Skeletal muscle tissue (tissue), 4 donors: ENCODE results near the gene TGM4. TPM values are rescaled to one million over a fixed set of nuclear protein-coding genes. Genes with fewer than 3 reads are reported as not detected.

Experiments
- H3K27ac ChIP-seq: one replicate; pipeline ENCODE4 v1.7.0; 2013; ENCODE audit warnings: mild to moderate bottlenecking, low read depth, low read length, inconsistent platforms
- H3K27me3 ChIP-seq, 3 donors: one replicate each; pipeline ENCODE4 v1.7.0; 2013; ENCODE audit warnings: low read length in 3 of 3; ENCODE audit not compliant: control insufficient read depth in 3 of 3, insufficient read depth in 3 of 3
- H3K36me3 ChIP-seq, 3 donors: one replicate each; pipeline ENCODE4 v1.7.0; 2013; ENCODE audit warnings: low read length in 3 of 3; ENCODE audit not compliant: control insufficient read depth in 3 of 3, insufficient read depth in 3 of 3
- H3K4me1 ChIP-seq, 3 donors: one replicate each; pipeline ENCODE4 v1.7.0; 2013; ENCODE audit warnings: low read length in 3 of 3, mild to moderate bottlenecking in 3 of 3; ENCODE audit not compliant: control insufficient read depth in 3 of 3, insufficient read depth in 3 of 3
- H3K4me3 ChIP-seq, 3 donors: one replicate each; pipeline ENCODE4 v1.7.0; 2013; ENCODE audit warnings: low read length in 3 of 3
- H3K9ac ChIP-seq, 3 donors: one replicate each; pipeline ENCODE4 v1.7.0; 2013; ENCODE audit warnings: low read length in 3 of 3, mild to moderate bottlenecking in 3 of 3, moderate library complexity in 2 of 3, low read depth in 1 of 3
- H3K9me3 ChIP-seq, 3 donors: one replicate each; pipeline ENCODE4 v1.7.0; 2013; ENCODE audit warnings: low read length in 3 of 3; ENCODE audit not compliant: control insufficient read depth in 3 of 3
- total RNA-seq: library from RNA; depleted of rRNA; stranded (reverse); fragments of >200 nt; gene quantifications from one replicate; pipeline ENCODE4 v1.2.3, GENCODE V29; 2014
- donor health status: Osteomylitis.

TGM4 gene
- total RNA-seq, 1 donor from 2014 or later: not detected

DNA sequence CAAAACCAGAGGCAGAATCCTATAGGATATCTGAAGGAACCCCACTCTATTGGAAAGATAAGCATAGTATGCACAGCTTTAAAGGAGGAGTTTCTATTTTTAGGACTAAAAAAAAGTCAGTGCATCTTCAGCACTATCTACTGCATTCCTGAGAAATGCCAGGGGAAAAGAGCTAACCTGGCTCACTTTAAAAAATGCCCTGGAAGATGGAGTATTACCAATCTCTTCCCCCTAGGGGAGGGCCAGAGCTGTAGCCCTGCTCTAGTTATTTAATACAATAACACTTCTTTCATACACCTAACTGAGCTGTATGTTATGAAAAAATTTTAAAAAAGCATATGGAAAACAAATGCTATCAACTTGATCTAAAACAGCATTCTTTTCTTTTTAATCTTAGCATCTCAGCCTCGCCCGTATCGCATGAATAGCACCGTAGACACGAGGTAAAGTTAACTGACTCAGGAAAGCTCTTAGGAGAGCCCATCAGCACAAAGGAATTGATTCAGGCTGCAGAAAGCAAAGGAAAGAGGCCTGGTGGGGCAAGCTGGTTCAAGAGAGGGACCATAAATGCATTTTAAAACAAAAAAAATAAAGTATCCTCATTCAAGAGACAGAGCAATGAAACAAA lies 50.2 kb downstream of the TGM4 start:
- no peaks in the 10 kb centered on the region for H3K9me3 ChIP-seq

DNA sequence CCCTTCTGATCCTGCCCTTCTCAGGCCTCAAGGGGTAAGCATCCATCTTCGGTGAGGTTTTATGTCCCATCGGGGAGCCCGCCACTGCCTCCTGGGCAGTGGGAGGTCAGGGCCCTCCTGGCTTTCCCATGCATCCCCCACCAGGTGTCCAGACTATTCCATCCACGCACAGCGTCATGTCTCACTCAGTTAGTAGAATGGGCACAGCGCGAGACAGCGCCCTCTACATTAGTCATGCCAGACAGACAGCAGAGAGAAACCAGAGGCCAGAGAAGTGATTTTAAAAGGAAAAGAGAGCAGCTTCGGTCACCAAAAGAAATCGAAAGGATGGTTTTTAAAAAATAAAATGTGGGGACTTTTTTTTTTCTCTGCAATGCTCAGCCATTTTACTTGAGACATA lies 51.8 kb downstream of the TGM4 start:
- Histone ChIP-seq H3K27ac (no peak overlapping the region), H3K27me3 (no peaks in the 10 kb centered on the region), H3K4me3 (no peak overlapping the region), H3K36me3 (peaks cover 44 to 65% (median 63%) of the 10 kb centered on the region in 3 donors), H3K4me1 (no peaks in the 10 kb centered on the region), H3K9me3 (no peaks in the 10 kb centered on the region), H3K9ac (no peak overlapping the region)

More for the DNA sequence above, 50.2 kb downstream of the TGM4 start:
- H3K9ac ChIP-seq: no peak overlapping the region
- H3K4me1 ChIP-seq: peaks cover 0 to 4% (median 0%) of the 10 kb centered on the region in 3 donors
- no peak overlapping the region for H3K4me3 ChIP-seq
- H3K36me3 ChIP-seq: peaks cover 45 to 57% (median 51%) of the 10 kb centered on the region in 3 donors
- H3K27me3 ChIP-seq: no peaks in the 10 kb centered on the region
- no peak overlapping the region for H3K27ac ChIP-seq

DNA sequence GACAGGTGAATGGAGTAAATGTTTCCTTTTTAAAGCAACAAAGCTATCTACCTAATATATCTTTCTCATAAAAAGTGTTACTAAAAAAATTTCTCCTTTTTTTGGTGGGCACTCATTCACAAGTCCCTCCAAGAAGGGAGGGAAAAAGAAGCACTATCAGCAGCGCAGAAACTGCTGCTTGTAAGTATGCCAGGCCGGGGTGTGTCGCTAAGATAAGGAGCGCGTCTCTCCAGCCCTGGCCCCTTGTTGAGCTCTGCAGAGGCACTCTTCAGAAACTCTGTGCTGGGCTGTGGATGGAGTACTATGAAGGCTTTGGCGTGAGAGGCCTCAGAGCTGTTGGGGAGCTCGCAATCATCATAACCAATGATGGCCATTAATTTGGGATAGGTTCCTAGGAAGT lies 52.5 kb downstream of the TGM4 start:
- no peaks in the 10 kb centered on the region for H3K9me3 ChIP-seq

DNA sequence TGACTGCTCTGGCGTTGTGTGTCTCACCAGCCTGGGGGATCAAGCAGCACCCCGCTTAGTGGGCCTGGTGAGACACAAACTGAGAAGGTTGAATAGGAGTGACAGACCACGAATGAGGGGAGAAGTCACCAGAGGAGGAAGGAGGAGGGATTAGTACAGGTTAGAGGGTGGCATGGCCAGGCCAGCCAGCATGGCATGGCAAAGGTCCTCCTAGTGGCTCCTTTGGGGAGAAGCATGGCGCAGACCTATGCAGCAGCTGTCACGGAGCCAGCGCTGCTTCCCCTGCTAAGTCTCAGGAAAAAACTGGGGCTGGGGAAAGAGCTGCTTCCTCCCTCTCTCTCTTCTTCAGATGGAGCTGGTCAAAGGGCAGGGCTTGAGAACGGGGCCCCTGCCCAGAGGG lies 53.0 kb downstream of the TGM4 start:
- Histone ChIP-seq H3K9ac (no peak overlapping the region), H3K27me3 (no peaks in the 10 kb centered on the region), H3K9me3 (no peaks in the 10 kb centered on the region), H3K36me3 (peaks cover 48 to 65% (median 62%) of the 10 kb centered on the region in 3 donors), H3K4me1 (no peaks in the 10 kb centered on the region), H3K4me3 (no peak overlapping the region), H3K27ac (no peak overlapping the region)

More for the DNA sequence above, 52.5 kb downstream of the TGM4 start:
- Histone ChIP-seq H3K36me3 (peaks cover 45 to 66% (median 63%) of the 10 kb centered on the region in 3 donors), H3K27ac (no peak overlapping the region), H3K9ac (no peak overlapping the region), H3K4me3 (no peak overlapping the region), H3K27me3 (no peaks in the 10 kb centered on the region), H3K4me1 (no peaks in the 10 kb centered on the region)

DNA sequence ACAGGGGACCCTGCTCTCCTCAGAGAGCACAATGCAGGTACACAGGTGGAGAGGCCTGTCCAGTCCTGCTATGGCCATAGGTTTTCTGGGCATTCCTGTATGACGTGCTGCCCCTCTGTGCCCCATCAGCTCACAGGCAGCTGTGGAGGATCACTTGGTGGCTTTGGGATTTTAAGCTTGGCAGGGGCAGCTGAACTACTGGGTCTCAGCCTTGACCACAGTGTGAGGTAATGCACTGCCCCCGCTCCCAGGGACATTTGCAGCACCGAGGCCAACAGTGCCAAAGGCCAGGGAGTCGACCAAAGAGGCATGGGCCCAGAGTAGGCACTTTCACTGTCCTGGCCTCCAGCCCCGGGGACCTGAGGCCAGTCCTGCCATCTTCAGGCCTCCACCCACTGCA lies 55.4 kb downstream of the TGM4 start:
- Histone ChIP-seq H3K4me1 (no peaks in the 10 kb centered on the region), H3K9ac (no peak overlapping the region), H3K4me3 (no peak overlapping the region), H3K27ac (no peak overlapping the region), H3K36me3 (peaks cover 56 to 76% (median 67%) of the 10 kb centered on the region in 3 donors), H3K27me3 (no peaks in the 10 kb centered on the region), H3K9me3 (no peaks in the 10 kb centered on the region)

DNA sequence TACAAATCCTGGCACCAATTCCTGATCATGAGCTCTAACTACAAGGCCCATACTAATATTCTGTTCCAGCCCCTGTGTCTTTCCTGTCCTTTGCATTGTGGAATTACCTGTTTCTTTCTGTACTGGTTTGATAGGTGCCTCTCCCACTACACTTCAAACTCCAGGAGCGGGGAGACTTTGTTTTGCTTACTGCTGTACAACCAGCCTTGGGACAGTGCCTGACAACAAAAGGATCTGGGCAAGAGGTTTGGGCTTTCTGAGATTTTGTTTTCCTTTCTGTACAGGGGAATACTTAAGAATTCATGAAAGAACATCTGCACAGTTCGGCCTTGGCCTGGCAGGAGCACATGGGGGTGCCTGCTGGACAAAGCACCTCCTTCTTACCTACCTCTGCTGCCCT lies 56.5 kb downstream of the TGM4 start:
- no peaks in the 10 kb centered on the region for H3K9me3 ChIP-seq
- H3K36me3 ChIP-seq: peaks cover 56 to 69% (median 61%) of the 10 kb centered on the region in 3 donors
- H3K27ac ChIP-seq: no peak overlapping the region
- no peak overlapping the region for H3K9ac ChIP-seq
- H3K27me3 ChIP-seq: no peaks in the 10 kb centered on the region
- no peak overlapping the region for H3K4me3 ChIP-seq
- no peaks in the 10 kb centered on the region for H3K4me1 ChIP-seq

DNA sequence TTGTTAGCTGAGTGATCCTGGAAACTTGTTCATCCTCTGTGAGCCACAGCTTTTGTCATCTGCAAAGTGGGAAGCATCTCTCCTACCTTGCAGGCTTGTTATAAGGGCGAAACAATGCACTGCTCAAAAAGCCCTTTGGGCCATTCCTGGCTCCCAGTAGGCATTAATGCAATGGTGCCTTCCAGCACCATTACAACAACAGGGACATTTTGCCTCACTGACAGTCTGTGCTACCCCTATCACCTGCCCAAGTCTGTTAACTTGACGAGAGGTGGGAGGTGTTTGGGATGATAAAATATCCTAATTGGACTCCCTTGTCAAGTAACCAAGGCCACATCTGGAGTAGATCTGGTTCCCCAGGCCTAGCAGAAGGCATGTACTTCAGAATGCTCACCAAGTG lies 57.4 kb downstream of the TGM4 start:
- Histone ChIP-seq H3K4me1 (no peaks in the 10 kb centered on the region), H3K4me3 (no peak overlapping the region), H3K36me3 (peaks cover 52 to 62% (median 53%) of the 10 kb centered on the region in 3 donors), H3K9ac (no peak overlapping the region), H3K9me3 (no peaks in the 10 kb centered on the region), H3K27ac (no peak overlapping the region), H3K27me3 (no peaks in the 10 kb centered on the region)

DNA sequence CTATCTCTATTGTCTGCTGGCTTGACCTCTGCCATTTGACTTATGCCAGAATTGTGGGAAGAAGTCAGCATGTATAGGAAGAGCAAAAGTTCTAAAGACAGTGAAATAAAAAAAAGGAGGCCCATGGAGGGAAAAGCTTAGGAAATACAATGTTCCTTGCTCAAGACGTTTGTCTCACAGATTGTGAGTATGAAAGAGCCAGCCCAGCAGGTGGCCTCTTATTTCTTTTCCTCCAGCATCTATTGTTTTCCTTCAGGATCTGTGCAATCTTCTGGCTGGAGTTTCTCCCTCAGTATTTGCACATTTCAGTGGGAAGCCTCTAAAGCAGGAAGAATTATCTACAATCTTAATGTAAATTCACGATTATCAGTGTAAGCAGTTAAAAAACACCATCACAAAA lies 57.9 kb downstream of the TGM4 start:
- H3K4me1 ChIP-seq: no peaks in the 10 kb centered on the region
- H3K36me3 ChIP-seq: peaks cover 49 to 57% (median 51%) of the 10 kb centered on the region in 3 donors

DNA sequence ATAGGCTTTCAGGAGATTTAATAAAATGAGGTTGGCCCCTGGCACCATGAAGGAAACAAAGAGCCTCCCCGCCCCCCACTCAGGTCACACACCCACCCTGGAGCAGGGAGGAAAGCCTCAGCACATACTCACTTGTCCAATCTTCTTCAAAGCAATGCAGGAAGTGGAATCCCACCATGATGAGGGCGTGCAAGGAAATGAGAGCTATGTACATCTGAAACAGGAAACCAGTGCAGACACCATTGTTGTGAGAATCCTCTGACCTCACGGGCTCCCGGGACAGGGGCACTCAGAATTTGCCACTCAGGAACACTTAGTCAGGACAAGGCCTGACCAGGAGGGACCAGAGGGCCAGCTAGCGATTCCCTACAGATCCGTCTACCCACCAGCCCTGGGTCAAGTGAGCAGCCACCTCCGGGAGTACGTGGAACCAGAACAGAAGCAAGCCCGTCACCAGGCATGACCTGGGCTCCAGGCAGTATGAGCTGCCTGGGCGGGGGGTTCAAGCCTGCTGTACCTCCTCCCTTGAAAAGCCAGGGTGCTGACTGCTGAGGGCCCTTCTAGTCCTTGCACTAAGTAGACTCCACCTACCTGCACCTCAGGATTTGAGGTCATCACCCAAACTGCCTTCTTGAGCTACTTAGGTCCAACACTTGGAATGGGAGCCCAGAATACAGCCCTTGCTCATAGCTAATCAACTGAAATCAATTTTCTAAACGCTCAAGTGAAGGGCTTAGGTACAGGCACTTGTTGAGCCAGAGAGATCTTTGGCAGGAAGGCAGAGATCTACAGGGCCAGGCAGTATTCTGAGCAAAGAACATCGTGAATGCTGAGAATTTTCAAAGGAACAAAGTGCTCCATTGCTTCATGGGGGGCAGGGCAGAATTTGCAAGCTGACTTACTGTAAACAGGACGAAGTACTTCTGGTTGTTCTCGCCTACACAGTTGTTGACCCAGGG lies 58.9 kb downstream of the TGM4 start:
- H3K36me3 ChIP-seq: peaks cover 45 to 57% (median 49%) of the 10 kb centered on the region in 3 donors

More for the DNA sequence above, 57.9 kb downstream of the TGM4 start:
- no peaks in the 10 kb centered on the region for H3K9me3 ChIP-seq
- no peak overlapping the region for H3K27ac ChIP-seq
- H3K4me3 ChIP-seq: no peak overlapping the region
- H3K27me3 ChIP-seq: no peaks in the 10 kb centered on the region
- H3K9ac ChIP-seq: no peak overlapping the region

DNA sequence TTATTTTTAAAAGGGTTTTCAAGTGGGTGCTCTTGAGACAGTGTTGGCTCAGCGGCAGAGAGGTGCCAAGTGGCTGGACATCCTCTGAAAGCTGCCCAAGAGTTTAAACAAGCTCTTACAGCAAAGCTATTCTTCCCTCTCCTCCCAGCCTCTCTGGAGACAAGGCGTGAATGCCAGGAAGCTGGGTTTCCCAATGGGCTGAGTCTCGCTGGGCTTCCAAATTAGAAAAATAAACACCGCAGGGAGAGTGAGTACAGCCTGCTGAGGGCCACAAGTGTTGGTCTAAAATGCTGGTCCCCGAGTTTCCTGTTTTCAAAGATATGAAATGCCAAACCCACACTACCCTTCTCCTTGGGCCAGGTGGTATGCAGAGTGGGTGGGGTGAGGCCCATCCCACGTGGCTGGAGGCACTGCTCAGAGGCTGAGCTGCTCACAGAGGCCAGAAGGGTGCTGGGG lies 65.2 kb downstream of the TGM4 start:
- H3K4me3 ChIP-seq: no peak overlapping the region
- H3K27ac ChIP-seq: no peak overlapping the region
- H3K9ac ChIP-seq: no peak overlapping the region
- H3K27me3 ChIP-seq: no peaks in the 10 kb centered on the region
- H3K36me3 ChIP-seq: peaks cover 40 to 60% (median 43%) of the 10 kb centered on the region in 3 donors
- H3K4me1 ChIP-seq: peaks cover 0 to 2% (median 0%) of the 10 kb centered on the region in 3 donors
- H3K9me3 ChIP-seq: no peaks in the 10 kb centered on the region

More for the DNA sequence above, 58.9 kb downstream of the TGM4 start:
- Histone ChIP-seq H3K27ac (no peak overlapping the region), H3K4me3 (no peak overlapping the region), H3K9me3 (no peaks in the 10 kb centered on the region), H3K27me3 (no peaks in the 10 kb centered on the region), H3K4me1 (no peaks in the 10 kb centered on the region), H3K9ac (no peak overlapping the region)
